ENCODE measurements around the gene FAM124B. TPM values are rescaled to one million over a fixed set of nuclear protein-coding genes. Genes with fewer than 3 reads are reported as not detected.

Gene FAM124B
- total RNA-seq, 1 donor from 2014 or later: not detected

GRCh38 chr2:224413381-224413780 is 11.5 kb upstream of the FAM124B start:
- DNase-seq (ENCODE audit: low spot score, unreplicated experiment): no peak
- no peaks in the 10 kb centered on the region for H3K36me3 Mint-ChIP-seq (ENCODE audit: insufficient read depth)

DNA sequence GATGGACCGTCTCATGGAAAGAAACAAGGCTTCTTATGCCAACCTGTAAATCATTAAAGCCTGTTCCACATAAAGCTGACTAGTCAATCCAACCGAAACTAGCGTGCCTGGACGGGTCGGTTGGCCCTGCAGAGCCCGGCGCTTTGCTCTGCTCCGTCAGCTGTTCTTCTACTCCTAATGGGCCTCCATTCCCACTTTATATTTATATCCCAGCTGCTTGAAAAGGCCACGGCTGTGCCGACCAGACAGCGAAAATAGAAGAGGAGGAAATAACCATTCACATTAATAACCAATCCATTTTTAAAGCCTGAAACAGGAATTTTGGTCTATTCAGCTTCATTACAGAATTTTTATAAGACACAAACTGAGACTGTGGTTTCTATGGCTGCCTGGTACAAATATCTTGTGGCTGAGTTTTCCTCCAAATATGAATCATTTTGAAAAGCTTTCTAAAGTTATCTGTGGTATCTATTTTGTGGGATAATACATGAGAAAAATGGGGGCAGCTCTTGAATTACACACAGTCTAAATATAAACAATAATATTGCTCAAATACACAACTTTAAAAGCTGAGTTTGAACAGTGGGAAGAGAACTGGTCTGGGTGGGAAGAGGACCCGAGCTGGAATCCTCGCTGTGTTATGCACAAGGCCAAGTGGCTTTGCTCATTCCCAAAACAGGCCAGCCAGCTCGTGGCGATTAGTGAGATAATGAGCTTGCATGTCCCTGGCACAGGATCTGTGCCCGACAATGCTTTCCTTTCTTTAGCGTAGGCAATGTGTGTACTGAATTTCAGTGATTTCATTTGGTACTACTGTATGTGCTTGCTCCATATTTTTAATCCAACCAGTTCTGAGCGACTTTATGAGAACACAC is 10.5 kb upstream of the FAM124B start:
- H3K36me3 Mint-ChIP-seq (ENCODE audit: insufficient read depth): no peaks in the 10 kb centered on the region
- no peak for TF ChIP-seq CTCF (IDR thresholded peaks at IDR 0.05; ENCODE audit: unreplicated experiment)
- H3K4me1 Mint-ChIP-seq (ENCODE audit: low read depth): no peaks in the 10 kb centered on the region
- no peak overlapping the region for H3K27ac Mint-ChIP-seq
- H3K27me3 Mint-ChIP-seq: no peaks in the 10 kb centered on the region
- H3K9me3 Mint-ChIP-seq (ENCODE audit: low read depth): peaks cover 3% of the 10 kb centered on the region
- no peak overlapping the region for H3K4me3 Mint-ChIP-seq (ENCODE audit: low read depth)
- no peak for DNase-seq (ENCODE audit: low spot score, unreplicated experiment)

More at GRCh38 chr2:224413381-224413780, 11.5 kb upstream of the FAM124B start:
- Mint-ChIP-seq H3K4me3 (ENCODE audit: low read depth) (no peak overlapping the region), H3K4me1 (ENCODE audit: low read depth) (no peaks in the 10 kb centered on the region), H3K9me3 (ENCODE audit: low read depth) (peaks cover 3% of the 10 kb centered on the region), H3K27ac (no peak overlapping the region), H3K27me3 (no peaks in the 10 kb centered on the region)
- no peak for TF ChIP-seq CTCF (IDR thresholded peaks at IDR 0.05; ENCODE audit: unreplicated experiment)

- no peak for TF ChIP-seq CTCF (IDR thresholded peaks at IDR 0.05; ENCODE audit: unreplicated experiment)
- no peaks in the 10 kb centered on the region for H3K27me3 Mint-ChIP-seq
- no peaks in the 10 kb centered on the region for H3K4me1 Mint-ChIP-seq (ENCODE audit: low read depth)
- H3K9me3 Mint-ChIP-seq (ENCODE audit: low read depth): peaks cover 8% of the 10 kb centered on the region
- no peaks in the 10 kb centered on the region for H3K36me3 Mint-ChIP-seq (ENCODE audit: insufficient read depth)
- H3K27ac Mint-ChIP-seq: no peak overlapping the region
- DNase-seq (ENCODE audit: low spot score, unreplicated experiment): no peak
- H3K4me3 Mint-ChIP-seq (ENCODE audit: low read depth): no peak overlapping the region
These were observed 9.1 kb upstream of the FAM124B start for GRCh38 chr2:224410946-224411561.

DNA sequence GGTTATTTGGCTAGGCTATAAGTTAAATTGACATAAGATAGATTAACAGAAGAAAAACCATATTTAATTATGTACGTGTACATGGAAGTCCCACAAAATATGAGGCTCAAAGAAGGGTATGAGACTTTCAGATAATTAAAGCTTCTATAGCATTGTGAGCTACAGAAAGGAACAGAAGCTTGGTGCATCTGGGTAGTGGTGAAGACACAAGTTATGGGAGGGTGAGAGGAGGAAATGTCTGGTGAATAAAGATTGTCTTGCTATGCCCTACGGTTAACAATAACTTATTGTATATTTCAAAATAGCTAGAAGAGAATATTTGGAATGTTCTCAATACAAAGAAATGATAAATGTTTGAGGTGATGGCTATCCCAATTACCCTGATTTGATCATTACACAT is 6.8 kb upstream of the FAM124B start:
- peaks cover 8% of the 10 kb centered on the region for H3K9me3 Mint-ChIP-seq (ENCODE audit: low read depth)
- H3K36me3 Mint-ChIP-seq (ENCODE audit: insufficient read depth): no peaks in the 10 kb centered on the region
- no peak overlapping the region for H3K27ac Mint-ChIP-seq
- no peak for DNase-seq (ENCODE audit: low spot score, unreplicated experiment)
- no peak for TF ChIP-seq CTCF (IDR thresholded peaks at IDR 0.05; ENCODE audit: unreplicated experiment)
- H3K27me3 Mint-ChIP-seq: no peaks in the 10 kb centered on the region
- no peak overlapping the region for H3K4me3 Mint-ChIP-seq (ENCODE audit: low read depth)
- no peaks in the 10 kb centered on the region for H3K4me1 Mint-ChIP-seq (ENCODE audit: low read depth)

DNA sequence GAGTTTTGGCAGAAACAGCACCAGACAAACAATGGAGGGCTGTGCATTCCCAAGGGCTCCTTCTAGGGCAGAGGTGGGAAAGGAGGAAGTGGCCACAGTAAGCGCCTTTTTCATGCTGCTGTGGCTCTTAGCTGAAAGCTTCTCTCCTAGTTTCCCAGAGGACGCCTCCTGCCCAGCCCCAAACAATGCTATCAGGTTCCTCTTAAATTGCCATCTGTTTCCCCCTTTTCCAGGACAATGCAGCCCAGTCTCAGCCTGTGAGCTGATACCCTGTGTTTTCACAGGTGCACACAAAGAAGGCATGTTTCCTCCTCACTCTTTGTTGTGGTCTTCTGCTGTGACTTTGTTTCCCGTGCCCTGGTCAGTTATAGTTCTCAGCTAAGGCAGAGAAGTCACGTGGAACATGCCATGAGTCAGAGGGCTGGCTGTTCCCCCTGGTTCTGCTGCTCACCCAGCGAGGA is 5.4 kb upstream of the FAM124B start:
- peak overlapping the region; percentile 62 for H3K27ac Mint-ChIP-seq

More for the DNA sequence above, 5.4 kb upstream of the FAM124B start:
- Mint-ChIP-seq H3K4me3 (ENCODE audit: low read depth) (no peak overlapping the region), H3K27me3 (no peaks in the 10 kb centered on the region), H3K36me3 (ENCODE audit: insufficient read depth) (no peaks in the 10 kb centered on the region), H3K9me3 (ENCODE audit: low read depth) (peaks cover 8% of the 10 kb centered on the region), H3K4me1 (ENCODE audit: low read depth) (no peaks in the 10 kb centered on the region)
- TF ChIP-seq CTCF (IDR thresholded peaks at IDR 0.05; ENCODE audit: unreplicated experiment): no peak
- DNase-seq (ENCODE audit: low spot score, unreplicated experiment): no peak

All from progenitor cell of endocrine pancreas (in vitro differentiated cells).